ENCODE data around the gene FSD1L.
A peak's percentile ranks its signal among the peaks of the same experiment; 100 is the strongest.

The FSD1L gene

DNA sequence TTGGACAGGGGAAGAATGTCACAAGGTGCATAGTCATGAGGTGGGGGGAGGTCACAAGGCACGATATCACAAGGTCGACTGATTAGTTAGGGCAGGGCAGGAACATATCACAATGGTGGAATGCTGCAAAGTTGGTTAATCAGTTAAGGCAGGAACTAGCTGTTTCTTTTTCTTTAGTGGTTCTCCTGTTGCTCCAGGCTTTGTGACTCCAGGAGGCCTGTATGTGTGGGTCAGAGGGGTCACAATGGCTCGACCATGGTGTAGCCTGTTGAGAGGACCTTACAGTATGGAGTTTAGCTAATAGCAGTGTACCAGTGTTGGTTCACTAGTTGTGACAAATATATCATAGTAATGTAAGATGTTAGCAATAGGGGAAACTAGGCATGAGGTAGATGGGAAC is 12.4 kb upstream of the FSD1L start:
- no peaks in the 10 kb centered on the region for H3K9me3 ChIP-seq (ENCODE audit: control insufficient read depth in 5 of 5, low read length in 5 of 5)

DNA sequence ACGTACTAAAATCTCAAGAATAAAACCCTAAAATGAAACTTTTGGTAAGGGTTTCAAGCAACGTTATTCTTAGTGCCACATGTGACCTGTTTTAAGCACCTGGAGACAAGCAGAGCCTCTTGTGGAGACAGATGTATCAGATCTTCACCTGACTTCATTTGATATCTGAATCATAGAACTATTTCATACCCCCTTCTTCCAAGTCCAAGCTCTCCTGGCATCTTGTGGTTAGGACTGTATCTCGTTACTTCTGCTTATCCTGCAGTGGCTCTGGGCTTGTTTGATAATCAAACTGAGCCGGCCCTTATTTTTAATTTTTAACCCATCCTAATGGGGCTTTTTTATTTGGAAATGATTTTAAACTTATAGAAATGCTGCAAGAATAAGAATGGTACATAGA is 11.1 kb upstream of the FSD1L start:
- Histone ChIP-seq H3K4me3 (ENCODE audit: low read depth in 1 of 5, low read length in 5 of 5) (no peak overlapping the region), H3K4me1 (ENCODE audit: control insufficient read depth in 5 of 5, insufficient read depth in 5 of 5, low read length in 5 of 5) (peaks cover 0 to 3% (median 0%) of the 10 kb centered on the region in 5 donors), H3K9me3 (ENCODE audit: control insufficient read depth in 5 of 5, low read length in 5 of 5) (no peaks in the 10 kb centered on the region), H3K27ac (ENCODE audit: low read depth, low read length) (no peak overlapping the region), H3K36me3 (ENCODE audit: control insufficient read depth in 5 of 5, insufficient read depth in 5 of 5, low read length in 5 of 5) (no peaks in the 10 kb centered on the region), H3K27me3 (ENCODE audit: control insufficient read depth in 5 of 5, insufficient read depth in 4 of 5, low read length in 5 of 5) (no peaks in the 10 kb centered on the region), H3K9ac (ENCODE audit: low read length in 5 of 5) (no peak overlapping the region)

More for the DNA sequence above, 12.4 kb upstream of the FSD1L start:
- no peak overlapping the region for H3K4me3 ChIP-seq (ENCODE audit: low read depth in 1 of 5, low read length in 5 of 5)
- no peak overlapping the region for H3K9ac ChIP-seq (ENCODE audit: low read length in 5 of 5)
- H3K36me3 ChIP-seq (ENCODE audit: control insufficient read depth in 5 of 5, insufficient read depth in 5 of 5, low read length in 5 of 5): no peaks in the 10 kb centered on the region
- H3K27me3 ChIP-seq (ENCODE audit: control insufficient read depth in 5 of 5, insufficient read depth in 4 of 5, low read length in 5 of 5): no peaks in the 10 kb centered on the region
- no peaks in the 10 kb centered on the region for H3K4me1 ChIP-seq (ENCODE audit: control insufficient read depth in 5 of 5, insufficient read depth in 5 of 5, low read length in 5 of 5)
- no peak overlapping the region for H3K27ac ChIP-seq (ENCODE audit: low read depth, low read length)

DNA sequence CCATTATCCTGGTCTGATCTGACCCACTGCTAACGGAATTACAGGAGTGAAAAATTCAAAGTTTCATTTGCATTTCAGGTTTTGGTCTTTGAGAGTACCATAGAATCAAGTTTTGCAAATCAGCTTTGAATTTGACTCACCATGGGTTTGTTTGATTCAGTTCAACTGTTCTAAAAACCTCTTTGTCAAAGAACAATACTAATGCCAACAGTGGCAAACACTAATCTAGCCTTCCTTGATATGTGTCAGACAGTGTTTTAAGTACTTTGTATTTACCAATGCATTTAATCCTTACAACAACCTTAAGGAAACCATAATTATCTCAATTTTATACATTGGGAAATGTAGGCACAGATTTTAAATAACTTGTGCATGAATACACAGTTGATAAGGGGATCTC is 10.1 kb upstream of the FSD1L start:
- Histone ChIP-seq H3K4me1 (ENCODE audit: control insufficient read depth in 5 of 5, insufficient read depth in 5 of 5, low read length in 5 of 5) (peaks cover 0 to 5% (median 0%) of the 10 kb centered on the region in 5 donors), H3K9ac (ENCODE audit: low read length in 5 of 5) (no peak overlapping the region), H3K36me3 (ENCODE audit: control insufficient read depth in 5 of 5, insufficient read depth in 5 of 5, low read length in 5 of 5) (no peaks in the 10 kb centered on the region), H3K4me3 (ENCODE audit: low read depth in 1 of 5, low read length in 5 of 5) (no peak overlapping the region), H3K9me3 (ENCODE audit: control insufficient read depth in 5 of 5, low read length in 5 of 5) (no peaks in the 10 kb centered on the region), H3K27ac (ENCODE audit: low read depth, low read length) (no peak overlapping the region), H3K27me3 (ENCODE audit: control insufficient read depth in 5 of 5, insufficient read depth in 4 of 5, low read length in 5 of 5) (no peaks in the 10 kb centered on the region)

DNA sequence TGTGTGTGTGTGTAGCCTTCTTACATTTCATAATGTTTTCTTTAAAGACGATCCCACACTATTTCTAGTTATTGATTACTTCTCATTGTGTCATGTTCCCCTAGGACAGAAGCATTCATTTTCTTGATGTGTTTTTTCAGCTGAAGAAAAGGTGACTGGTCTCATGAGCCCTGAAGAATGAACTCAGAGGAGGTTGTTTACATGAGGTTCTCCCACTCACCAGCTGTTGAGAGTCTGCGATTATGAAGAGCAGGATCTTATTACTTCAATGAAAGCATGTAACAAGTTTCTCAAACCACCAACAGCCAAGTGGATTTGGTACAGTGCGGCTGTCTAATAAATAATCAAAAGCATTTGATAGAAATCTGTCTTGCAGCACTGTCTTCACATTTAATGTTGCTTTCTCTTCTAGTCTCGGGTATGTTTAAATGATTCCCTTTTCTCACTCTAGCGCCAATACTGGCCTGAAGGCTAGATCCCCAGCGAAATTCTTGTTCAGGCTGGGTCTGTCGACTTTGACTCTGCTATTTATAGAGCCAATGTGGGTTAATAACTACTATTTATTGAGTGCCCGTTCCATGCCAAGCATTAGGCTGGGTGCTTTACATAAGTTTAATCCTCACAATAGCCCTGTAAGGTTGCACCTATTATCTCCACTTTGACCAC is 9.6 kb upstream of the FSD1L start:
- Histone ChIP-seq H3K36me3 (ENCODE audit: control insufficient read depth in 5 of 5, insufficient read depth in 5 of 5, low read length in 5 of 5) (no peaks in the 10 kb centered on the region), H3K4me1 (ENCODE audit: control insufficient read depth in 5 of 5, insufficient read depth in 5 of 5, low read length in 5 of 5) (peaks cover 0 to 5% (median 0%) of the 10 kb centered on the region in 5 donors), H3K9me3 (ENCODE audit: control insufficient read depth in 5 of 5, low read length in 5 of 5) (no peaks in the 10 kb centered on the region), H3K9ac (ENCODE audit: low read length in 5 of 5) (no peak overlapping the region), H3K27ac (ENCODE audit: low read depth, low read length) (no peak overlapping the region), H3K27me3 (ENCODE audit: control insufficient read depth in 5 of 5, insufficient read depth in 4 of 5, low read length in 5 of 5) (no peaks in the 10 kb centered on the region), H3K4me3 (ENCODE audit: low read depth in 1 of 5, low read length in 5 of 5) (no peak overlapping the region)

DNA sequence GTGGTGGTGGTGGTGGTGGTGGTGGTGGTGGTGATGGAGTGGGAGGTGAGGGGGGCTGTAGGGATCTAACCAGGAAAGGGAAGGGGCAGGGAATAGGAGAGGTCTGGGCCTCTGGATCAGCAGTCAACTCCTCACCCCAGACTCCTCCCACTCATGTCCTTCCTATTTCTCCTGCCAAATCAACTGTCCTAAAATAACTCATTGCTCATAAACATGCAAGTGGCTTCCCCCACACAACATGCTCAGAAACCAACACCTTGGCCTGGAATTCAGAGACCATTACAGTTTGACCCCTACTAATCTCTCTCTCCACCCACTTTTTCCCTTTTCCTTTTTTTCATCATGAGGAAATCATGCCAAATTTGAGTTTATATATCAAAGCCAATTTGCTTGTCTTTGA is 8.4 kb upstream of the FSD1L start:
- Histone ChIP-seq H3K27ac (ENCODE audit: low read depth, low read length) (no peak overlapping the region), H3K27me3 (ENCODE audit: control insufficient read depth in 5 of 5, insufficient read depth in 4 of 5, low read length in 5 of 5) (no peaks in the 10 kb centered on the region), H3K36me3 (ENCODE audit: control insufficient read depth in 5 of 5, insufficient read depth in 5 of 5, low read length in 5 of 5) (no peaks in the 10 kb centered on the region), H3K4me1 (ENCODE audit: control insufficient read depth in 5 of 5, insufficient read depth in 5 of 5, low read length in 5 of 5) (peaks cover 0 to 5% (median 0%) of the 10 kb centered on the region in 5 donors), H3K4me3 (ENCODE audit: low read depth in 1 of 5, low read length in 5 of 5) (no peak overlapping the region), H3K9me3 (ENCODE audit: control insufficient read depth in 5 of 5, low read length in 5 of 5) (no peaks in the 10 kb centered on the region), H3K9ac (ENCODE audit: low read length in 5 of 5) (no peak overlapping the region)

DNA sequence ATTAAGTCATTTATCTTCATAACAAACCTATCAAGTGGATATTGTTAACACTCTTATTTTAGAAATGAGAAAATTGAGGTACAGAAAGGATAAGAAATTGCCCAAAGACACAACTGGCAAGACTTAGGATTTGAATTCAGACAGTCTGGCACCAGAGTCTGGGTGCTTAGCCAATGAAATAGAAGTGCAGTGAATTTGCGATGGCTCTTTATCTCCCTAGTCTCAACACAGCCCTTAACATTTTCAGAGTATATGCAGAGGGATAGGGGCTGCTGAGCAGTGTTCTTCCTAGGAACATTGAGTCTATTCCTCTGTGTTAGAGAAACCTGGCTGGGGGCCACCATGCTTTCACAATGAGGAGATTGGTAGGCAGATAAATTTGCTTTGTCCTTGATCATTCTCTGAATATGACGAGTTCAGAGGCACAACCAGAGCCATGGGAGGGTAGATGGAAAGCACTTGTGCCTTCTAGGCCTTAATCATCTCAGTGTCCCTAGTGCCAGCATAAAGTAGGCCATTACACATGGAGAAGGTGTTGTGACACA is 6.1 kb upstream of the FSD1L start:
- Histone ChIP-seq H3K4me1 (ENCODE audit: control insufficient read depth in 5 of 5, insufficient read depth in 5 of 5, low read length in 5 of 5) (peaks cover 0 to 14% (median 7%) of the 10 kb centered on the region in 5 donors), H3K27me3 (ENCODE audit: control insufficient read depth in 5 of 5, insufficient read depth in 4 of 5, low read length in 5 of 5) (no peaks in the 10 kb centered on the region), H3K9ac (ENCODE audit: low read length in 5 of 5) (no peak overlapping the region), H3K4me3 (ENCODE audit: low read depth in 1 of 5, low read length in 5 of 5) (no peak overlapping the region), H3K27ac (ENCODE audit: low read depth, low read length) (no peak overlapping the region), H3K9me3 (ENCODE audit: control insufficient read depth in 5 of 5, low read length in 5 of 5) (no peaks in the 10 kb centered on the region), H3K36me3 (ENCODE audit: control insufficient read depth in 5 of 5, insufficient read depth in 5 of 5, low read length in 5 of 5) (no peaks in the 10 kb centered on the region)

DNA sequence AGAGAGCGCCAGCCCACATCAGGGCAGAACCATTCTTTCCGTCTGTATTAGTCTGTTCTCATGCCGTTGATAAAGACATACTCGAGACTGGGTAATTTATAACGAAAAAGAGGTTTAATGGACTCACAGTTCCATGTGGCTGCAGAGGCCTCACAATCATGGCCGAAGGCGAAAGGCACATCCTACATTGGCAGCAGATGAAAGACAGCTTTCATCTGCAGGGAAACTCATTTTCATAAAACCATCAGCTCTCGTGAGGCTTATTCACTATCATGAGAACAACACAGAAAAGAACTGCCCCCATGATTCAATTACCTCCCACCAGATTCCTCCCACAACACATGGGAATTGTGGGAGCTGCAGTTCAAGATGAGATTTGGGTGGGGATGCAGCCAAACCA is 4.7 kb upstream of the FSD1L start:
- H3K4me1 ChIP-seq (ENCODE audit: control insufficient read depth in 5 of 5, insufficient read depth in 5 of 5, low read length in 5 of 5): peaks cover 0 to 20% (median 13%) of the 10 kb centered on the region in 5 donors
- no peaks in the 10 kb centered on the region for H3K9me3 ChIP-seq (ENCODE audit: control insufficient read depth in 5 of 5, low read length in 5 of 5)
- no peak overlapping the region for H3K4me3 ChIP-seq (ENCODE audit: low read depth in 1 of 5, low read length in 5 of 5)
- H3K36me3 ChIP-seq (ENCODE audit: control insufficient read depth in 5 of 5, insufficient read depth in 5 of 5, low read length in 5 of 5): no peaks in the 10 kb centered on the region
- H3K27ac ChIP-seq (ENCODE audit: low read depth, low read length): no peak overlapping the region
- H3K9ac ChIP-seq (ENCODE audit: low read length in 5 of 5): no peak overlapping the region
- H3K27me3 ChIP-seq (ENCODE audit: control insufficient read depth in 5 of 5, insufficient read depth in 4 of 5, low read length in 5 of 5): no peaks in the 10 kb centered on the region

DNA sequence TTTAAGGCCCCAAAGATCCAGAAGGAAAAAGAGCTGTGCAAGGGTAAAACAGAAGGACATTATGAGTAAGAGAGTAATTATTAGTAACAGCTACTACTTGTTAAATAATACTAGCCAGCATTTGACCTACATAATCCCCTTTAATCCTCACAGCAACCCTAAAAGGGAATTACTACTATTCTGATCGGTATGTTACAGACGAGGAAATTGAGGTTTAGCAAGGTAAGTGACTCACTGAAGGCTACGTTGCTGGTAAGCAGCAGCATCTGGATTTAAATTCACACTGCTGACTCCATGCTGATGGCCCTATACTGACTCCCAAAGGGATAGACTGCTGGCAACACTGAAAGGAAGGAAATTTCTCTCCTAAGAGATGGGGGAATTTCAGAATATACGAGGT is 3.7 kb upstream of the FSD1L start:
- Histone ChIP-seq H3K27me3 (ENCODE audit: control insufficient read depth in 5 of 5, insufficient read depth in 4 of 5, low read length in 5 of 5) (no peaks in the 10 kb centered on the region), H3K4me1 (ENCODE audit: control insufficient read depth in 5 of 5, insufficient read depth in 5 of 5, low read length in 5 of 5) (peaks cover 4 to 29% (median 21%) of the 10 kb centered on the region in 5 donors), H3K9me3 (ENCODE audit: control insufficient read depth in 5 of 5, low read length in 5 of 5) (no peaks in the 10 kb centered on the region), H3K9ac (ENCODE audit: low read length in 5 of 5) (no peak overlapping the region), H3K27ac (ENCODE audit: low read depth, low read length) (no peak overlapping the region), H3K36me3 (ENCODE audit: control insufficient read depth in 5 of 5, insufficient read depth in 5 of 5, low read length in 5 of 5) (no peaks in the 10 kb centered on the region), H3K4me3 (ENCODE audit: low read depth in 1 of 5, low read length in 5 of 5) (no peak overlapping the region)

DNA sequence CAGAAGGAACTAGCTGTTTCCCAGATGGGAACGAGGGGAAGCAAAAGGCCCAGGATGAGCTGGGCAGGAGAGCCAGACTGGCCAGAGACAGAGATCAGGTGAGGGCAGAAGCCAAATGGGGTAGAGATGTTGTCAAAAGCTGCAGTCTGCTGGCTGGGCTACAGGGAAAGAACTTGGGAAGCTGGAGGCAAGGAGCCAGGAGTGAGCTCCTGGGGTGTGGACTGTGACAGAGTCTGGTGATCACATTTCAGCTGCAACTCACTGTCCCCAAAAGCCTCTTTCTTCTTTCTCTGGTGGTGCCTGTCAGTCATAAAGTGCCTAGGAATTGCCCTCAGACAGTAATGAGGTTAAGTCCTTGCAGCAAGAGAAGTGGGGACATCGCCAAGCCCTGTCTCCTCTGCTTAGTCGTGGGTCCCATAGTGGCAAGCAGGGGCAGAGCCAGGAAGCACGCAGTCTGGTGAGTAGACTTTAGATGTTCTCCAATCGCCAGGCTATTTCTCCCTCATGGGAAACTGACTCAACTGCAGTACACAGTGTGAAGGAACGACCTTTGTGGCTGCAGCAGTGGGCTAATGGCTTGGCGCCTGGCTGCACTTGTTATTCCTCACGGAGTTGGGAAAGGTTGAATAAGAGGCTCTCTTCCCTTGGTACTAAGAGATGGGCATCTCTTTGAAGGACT is 2.5 kb upstream of the FSD1L start:
- no peak overlapping the region for H3K27ac ChIP-seq (ENCODE audit: low read depth, low read length)
- H3K36me3 ChIP-seq (ENCODE audit: control insufficient read depth in 5 of 5, insufficient read depth in 5 of 5, low read length in 5 of 5): no peaks in the 10 kb centered on the region
- H3K9ac ChIP-seq (ENCODE audit: low read length in 5 of 5): no peak overlapping the region
- no peaks in the 10 kb centered on the region for H3K9me3 ChIP-seq (ENCODE audit: control insufficient read depth in 5 of 5, low read length in 5 of 5)
- peaks cover 4 to 31% (median 22%) of the 10 kb centered on the region in 5 donors for H3K4me1 ChIP-seq (ENCODE audit: control insufficient read depth in 5 of 5, insufficient read depth in 5 of 5, low read length in 5 of 5)
- no peaks in the 10 kb centered on the region for H3K27me3 ChIP-seq (ENCODE audit: control insufficient read depth in 5 of 5, insufficient read depth in 4 of 5, low read length in 5 of 5)
- H3K4me3 ChIP-seq (ENCODE audit: low read depth in 1 of 5, low read length in 5 of 5): no peak overlapping the region

DNA sequence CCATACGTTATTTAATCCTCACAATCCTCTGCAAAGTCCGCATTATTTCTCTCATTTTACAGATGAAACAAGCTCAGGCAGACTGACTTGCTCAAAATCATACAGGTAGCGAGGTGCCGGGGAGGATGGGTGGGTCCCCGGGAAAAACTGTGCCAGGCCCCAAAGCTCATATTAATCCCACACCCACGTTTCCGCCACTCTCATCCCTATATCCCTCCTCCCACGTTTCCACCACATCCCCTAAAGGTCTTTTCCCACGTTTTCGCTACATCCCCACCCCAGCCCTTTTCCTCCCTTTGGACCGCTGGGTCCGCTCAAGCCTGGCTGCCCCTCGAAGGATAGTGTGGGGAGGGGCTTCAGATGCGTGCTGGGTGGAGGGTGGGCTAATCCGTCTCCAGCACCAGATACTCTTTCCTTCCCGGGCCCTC is 434 bp upstream of the FSD1L start:
- Histone ChIP-seq H3K36me3 (ENCODE audit: control insufficient read depth in 5 of 5, insufficient read depth in 5 of 5, low read length in 5 of 5) (no peaks in the 10 kb centered on the region), H3K4me1 (ENCODE audit: control insufficient read depth in 5 of 5, insufficient read depth in 5 of 5, low read length in 5 of 5) (peaks cover 4 to 29% (median 24%) of the 10 kb centered on the region in 5 donors), H3K4me3 (ENCODE audit: low read depth in 1 of 5, low read length in 5 of 5) (peak overlapping the region; percentile 77 to 97 (median 91)), H3K9me3 (ENCODE audit: control insufficient read depth in 5 of 5, low read length in 5 of 5) (no peaks in the 10 kb centered on the region), H3K27me3 (ENCODE audit: control insufficient read depth in 5 of 5, insufficient read depth in 4 of 5, low read length in 5 of 5) (no peaks in the 10 kb centered on the region), H3K9ac (ENCODE audit: low read length in 5 of 5) (peak overlapping the region; percentile 61 to 90 (median 81)), H3K27ac (ENCODE audit: low read depth, low read length) (peak overlapping the region; percentile 67)

All from subcutaneous abdominal adipose tissue (tissue), 5 donors.